ENCODE data around the gene CMC1.
"Not testable (repeated sequence)": the region's sequence is repeated elsewhere in the genome, so short reads cannot be mapped to it uniquely, and the experiment has no call there.

The CMC1 gene

DNA sequence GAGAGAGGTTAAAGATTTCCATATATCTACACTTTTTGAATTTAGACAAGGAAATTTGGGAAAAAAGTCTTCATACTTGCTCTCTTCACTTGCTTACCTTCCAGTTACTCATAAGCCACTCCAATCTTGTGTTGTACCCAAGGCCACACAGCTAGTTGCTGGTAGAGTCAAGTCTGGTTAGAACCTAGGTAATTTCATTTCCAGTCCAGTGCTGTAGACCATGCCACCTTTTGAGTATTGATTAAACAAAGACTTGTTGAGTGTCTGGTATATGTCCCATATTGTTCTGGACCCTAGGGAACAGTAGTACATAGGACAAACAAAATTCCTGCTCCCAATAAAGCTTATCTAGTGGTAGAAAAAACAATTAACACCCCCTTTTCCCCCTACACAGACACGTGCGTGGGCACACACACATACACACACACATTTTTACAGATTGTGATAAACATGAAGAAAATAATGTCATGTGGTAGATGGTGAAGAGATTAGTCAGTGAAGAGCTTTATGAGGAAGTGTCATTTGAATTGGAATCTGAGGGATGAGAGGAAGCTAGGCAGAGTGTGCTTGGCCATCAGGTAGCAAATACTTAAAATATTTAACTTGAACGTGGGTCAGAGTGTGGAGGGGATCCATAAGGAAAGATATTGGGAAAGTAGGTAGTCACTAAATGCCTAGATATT is 2.1 kb downstream of the CMC1 start:
- DNase-seq = no peak

DNA sequence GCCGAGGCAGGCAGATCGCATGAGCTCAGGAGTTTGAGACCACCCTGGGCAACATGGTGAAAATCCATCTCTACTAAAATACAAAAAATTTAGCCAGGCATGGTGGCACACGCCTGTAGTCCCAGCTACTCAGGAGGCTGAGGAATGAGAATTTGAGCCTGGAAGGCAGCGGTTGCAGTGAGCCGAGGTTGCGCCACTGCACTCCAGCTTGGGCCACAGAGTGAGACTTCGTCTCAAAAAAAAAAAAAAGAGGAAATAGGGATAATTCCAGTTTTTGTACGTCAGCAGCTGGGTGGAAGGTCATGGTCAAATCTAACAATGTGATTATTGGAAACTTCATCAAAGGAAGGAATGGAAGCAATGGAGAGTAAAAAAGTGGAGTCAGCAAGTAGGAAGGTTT is 3.1 kb downstream of the CMC1 start:
- no peak for DNase-seq

DNA sequence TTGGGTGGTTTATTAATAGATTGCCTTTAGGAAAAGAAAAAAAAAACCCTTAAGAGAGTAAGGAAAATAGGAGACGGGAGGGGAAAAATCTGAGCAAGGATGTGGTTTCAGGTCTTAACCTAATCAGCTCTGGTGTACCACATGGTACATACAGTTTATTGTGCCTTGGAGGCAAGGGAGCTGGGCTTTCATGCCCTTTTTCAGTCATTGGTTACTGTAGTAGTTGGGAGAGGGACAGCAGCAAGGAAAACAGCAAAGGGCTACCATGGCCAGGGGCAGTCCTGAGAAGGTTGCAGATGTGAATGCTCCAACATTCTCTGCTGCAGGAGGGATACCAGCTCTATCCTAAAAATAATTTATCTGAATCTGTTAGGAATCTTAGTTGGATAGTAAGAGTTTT is 5.9 kb downstream of the CMC1 start:
- no peak for DNase-seq

DNA sequence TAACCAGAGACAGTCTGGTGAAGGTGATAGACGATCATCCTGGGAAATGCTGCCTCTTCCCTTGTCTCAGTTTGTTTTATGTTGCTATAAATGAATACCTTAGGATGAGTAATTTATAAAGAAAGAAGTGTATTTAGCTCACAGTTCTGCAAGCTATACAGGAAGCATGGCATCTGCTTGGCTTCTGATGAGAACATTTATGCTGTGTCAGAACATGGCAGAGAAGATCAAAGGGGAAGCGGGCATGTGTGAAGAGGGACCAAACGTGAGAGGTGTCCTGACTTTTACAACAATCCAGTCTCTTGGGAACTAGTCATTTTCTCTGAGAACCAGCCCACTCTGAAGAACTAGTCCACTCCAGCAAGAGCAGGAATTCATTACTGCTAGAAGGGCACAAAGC is 9.6 kb downstream of the CMC1 start:
- DNase-seq = no peak

DNA sequence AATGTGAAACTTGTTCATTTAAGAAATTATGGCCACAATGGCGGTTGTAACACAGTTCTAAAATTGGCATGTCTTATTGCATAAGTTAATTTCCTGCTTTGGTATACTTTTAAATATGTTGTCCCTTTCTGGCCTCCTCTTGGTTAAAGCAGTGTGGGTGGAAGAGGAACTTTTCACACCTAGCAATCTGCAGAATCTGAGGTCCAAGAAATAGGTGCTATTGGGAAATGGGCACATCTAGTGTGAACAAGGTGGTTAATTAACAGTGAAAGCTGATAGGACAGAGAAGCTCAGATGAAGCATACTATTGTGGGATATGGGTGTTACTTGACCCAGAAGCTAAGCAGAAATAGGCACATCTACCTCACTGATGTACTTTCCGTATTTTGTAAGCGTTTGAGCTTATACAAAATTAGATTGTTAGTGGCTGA is 10.6 kb downstream of the CMC1 start:
- no peak for DNase-seq

- DNase-seq = no peak
Measured at GRCh38 chr3:28253040-28253715, 11.8 kb downstream of the CMC1 start.

DNA sequence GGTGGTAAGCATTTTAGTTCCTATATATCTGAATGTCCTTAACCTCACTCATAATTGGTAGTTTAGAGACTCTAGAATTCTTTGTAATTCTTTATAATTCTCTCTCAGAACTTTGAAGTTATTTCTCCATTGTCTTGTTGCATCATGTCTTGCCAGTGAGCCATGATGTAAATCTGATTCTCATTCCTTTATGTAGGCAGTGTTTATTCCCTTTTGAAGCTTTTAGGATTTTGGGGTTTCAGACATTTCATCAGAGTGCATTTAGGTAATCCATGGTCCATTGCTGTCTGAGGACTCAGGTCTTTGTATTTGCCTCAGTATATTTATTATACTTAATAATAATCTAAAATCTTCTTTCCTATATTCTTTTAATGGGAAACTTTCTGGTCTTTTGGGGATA is 20.6 kb downstream of the CMC1 start:
- no peak for DNase-seq

- DNase-seq = no peak
Measured at GRCh38 chr3:28265641-28266040, 24.2 kb downstream of the CMC1 start.

- DNase-seq = no peak
Measured at GRCh38 chr3:28267984-28268849, 26.8 kb downstream of the CMC1 start.

DNA sequence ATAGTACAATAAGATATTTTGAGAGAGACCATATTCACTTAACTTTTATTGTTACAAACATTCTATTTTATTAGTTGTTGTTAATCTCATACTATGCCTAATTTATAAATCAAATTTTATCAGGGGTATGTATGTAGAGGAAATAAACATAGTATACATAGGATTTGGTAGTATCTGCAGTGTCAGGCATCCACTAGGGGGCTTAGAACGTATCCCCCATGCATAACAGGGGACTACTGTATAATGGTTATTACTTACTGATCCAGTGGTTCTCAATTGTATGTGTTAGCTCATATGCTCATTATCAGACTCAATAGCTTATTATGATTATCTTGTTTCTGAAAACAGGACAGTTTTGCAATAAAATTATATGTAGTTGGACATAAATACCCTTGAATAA is 27.6 kb downstream of the CMC1 start:
- DNase-seq = no peak

- not testable (repeated sequence) for DNase-seq
Measured at GRCh38 chr3:28269884-28270283, 28.5 kb downstream of the CMC1 start.

DNA sequence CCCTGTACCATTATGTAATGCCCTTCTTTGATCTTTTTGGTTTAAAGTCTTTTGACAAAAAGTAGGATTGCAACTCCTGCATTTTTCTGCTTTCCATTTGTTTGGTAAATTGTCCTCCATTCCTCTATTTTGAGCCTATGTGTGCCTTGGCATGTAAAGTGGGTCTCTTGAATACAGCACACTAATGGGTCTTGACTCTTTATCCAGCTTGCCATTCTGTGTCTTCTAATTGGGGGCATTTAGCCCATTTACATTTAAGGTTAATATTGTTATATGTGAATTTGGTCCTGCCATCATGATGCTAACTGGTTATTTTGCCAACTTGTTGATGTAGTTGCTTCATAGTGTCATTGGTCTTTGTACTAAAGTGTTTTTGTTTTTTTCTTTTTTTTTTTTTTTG is 32.4 kb downstream of the CMC1 start:
- DNase-seq = no peak

- no peak for DNase-seq
Measured at GRCh38 chr3:28278918-28279317, 37.5 kb downstream of the CMC1 start.

- no peak for DNase-seq
Measured at GRCh38 chr3:28279770-28280169, 38.4 kb downstream of the CMC1 start.

DNA sequence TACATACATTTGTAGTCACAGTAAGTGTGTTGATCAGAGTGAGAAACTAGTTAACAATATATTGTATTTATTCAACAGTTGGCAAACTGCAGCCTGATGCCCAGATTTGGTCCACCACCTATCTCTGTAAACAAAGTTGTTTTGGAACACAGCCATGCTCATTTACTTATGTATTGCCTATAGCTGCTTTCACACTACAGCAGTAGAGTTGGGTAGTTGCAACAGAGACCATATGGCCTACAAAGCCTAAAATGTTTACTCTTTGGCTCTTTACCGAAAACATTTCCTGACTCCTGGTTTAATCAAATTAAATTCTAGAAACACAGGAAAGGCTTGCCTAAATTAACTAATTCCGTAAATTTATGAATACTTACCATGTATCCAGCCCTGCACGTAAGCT is 39.4 kb downstream of the CMC1 start:
- DNase-seq = no peak

DNA sequence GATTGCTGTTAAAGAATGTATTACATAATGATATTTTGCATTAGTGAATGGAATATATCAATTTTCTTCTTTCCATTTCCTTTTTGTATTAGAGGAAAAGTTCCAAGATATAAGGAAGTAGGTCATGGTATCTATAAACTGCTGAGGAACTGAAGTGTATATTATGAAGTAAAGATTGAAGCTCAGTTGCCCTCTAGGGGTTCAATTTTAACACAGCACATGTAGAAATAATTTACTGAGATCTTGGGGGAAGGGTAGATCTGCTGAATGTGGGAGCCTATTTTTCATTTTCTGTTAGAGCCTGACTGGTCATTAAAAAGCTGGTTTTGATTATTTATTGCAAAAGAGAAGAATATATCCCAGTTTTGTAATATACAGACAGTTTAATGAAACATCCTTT is 45.2 kb downstream of the CMC1 start:
- DNase-seq = no peak

DNA sequence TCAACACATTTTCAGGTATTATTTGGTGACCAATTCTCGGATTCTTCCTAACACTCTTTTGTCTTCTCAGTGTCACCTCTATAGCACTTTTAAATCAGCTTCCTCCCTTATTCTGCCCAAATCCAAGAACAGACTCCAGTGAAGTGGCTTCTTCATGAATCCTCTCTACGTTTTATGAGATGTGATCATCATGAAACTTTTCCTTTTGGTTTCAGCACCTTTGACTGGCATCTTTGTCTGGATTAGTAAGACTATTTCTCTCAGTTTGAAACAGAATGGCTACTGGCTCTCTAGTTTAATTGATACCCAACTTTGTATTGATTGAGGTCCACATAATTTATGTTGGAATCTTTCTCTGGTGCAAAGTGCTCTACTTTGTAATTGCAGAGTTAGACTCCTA is 45.6 kb downstream of the CMC1 start:
- DNase-seq = no peak

DNA sequence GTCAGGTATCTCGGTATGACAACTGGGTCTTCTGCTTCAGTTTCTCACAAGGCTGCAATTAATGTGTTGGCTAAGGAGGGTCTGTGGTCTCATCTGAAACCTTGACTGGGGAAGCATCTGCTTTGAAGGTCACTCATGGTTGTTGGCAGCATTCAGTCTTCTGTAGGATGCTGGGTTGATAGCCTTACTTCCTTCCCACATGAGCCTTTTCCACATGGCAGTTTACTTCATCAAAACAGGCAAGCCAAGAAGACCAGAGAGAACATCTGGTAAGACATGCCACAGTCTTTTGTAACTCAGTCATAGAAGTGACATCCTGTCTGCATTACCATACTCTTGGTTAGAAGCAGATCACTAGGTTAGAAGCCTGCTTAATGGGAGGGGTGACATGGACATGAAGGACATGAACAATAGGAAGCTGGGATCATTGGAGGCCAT is 49.5 kb downstream of the CMC1 start:
- no peak for DNase-seq

- DNase-seq = no peak
Measured at GRCh38 chr3:28291577-28291976, 50.2 kb downstream of the CMC1 start.

DNA sequence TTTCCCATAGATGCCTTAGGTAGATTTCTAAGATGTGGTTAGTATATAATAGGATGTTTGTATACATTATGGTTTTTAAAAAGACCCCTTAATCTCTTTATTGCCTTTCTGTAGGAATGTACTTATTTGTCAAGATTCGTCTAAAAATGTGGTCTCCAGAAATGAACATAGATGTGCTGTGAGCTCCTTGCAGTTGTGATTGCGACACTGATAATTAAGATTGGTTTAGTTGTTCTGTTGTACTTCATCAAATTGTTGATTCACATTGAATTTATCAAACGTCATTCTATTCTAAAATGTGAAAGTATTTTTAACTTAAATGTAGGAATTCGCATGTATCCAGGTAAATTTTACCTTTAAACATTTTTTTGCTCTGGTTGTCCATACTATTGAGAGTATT is 51.2 kb downstream of the CMC1 start:
- no peak for DNase-seq

DNA sequence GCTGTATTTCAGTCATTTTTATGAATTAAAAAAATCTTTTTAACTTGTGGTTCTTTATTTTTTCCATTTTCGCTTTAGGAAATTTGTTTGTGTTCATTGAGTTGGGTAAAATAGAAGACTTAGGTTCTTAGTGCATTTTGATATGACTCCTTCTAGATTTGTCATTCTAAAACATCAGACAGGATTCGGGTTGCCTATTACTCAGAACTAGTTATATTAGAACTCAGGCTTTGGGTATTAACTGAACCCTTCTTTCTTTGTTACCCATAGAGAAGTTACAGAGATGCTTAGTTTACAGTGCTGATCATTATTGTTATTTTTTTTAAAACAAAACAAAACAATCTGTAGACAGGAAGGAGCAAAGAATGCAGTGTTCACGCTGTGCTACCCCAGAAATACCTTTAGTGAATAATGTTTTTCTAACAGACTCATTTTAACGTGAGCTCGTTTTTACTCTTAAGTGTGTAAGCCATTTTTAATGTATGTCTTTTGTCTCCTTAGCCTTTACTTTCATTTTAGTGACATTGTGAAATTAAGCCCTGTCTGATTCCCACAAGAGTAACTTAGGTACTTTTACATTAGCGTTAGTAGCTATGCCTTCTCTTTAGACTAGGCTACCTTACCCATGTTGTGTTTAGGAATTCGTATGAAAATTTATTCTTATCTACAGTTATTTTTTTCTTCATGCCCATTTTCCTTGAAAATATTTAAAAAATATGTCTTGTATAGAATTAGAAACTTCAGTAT is 53.4 kb downstream of the CMC1 start:
- DNase-seq = no peak

Data from anterior cingulate cortex (tissue), 58 donors.